MM.1S (cell line): ENCODE data around the gene CWF19L1.

Experiments
- EZH2 ChIP-seq: fragments of 300-600 bp; sonication (generic); optimal IDR thresholded peaks from 2 replicates; pipeline ENCODE3; 2017; ENCODE audit warnings: low read depth, mild to moderate bottlenecking, antibody characterized with exemption, low read length, mixed read lengths
- EZH2phosphoT487 ChIP-seq: fragments of 300-600 bp; sonication (generic); IDR thresholded peaks from 2 replicates; pipeline ENCODE4 v1.6.1; 2018; ENCODE audit warnings: antibody characterized with exemption, low read length
- TF ChIP-seq, protein P1 (sequence below): fragments of 300-600 bp; sonication (generic); IDR thresholded peaks from 2 replicates; pipeline ENCODE4 v1.5.1; 2016; ENCODE audit warnings: antibody characterized with exemption, low read length, mixed read lengths

DNA sequence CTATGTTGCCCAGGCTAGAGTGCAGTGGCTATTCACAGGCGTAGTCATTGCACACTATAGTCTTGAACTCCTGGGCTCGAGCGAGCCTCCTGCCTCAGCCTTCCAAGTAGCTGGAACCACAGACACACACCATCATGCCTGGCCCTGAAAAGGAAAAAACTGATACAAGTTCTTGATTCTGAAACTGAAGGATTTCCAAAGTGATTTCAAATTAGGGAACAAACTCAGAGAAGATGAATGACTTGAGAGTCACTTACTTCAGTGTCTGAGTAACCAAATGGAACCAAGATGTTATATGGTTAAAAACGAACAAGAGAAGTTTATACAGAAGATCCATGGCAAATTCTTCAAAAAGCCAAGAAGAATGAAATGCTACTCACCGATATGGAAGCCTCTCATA is 14.4 kb downstream of the CWF19L1 start:
- TF ChIP-seq, protein P1, sequence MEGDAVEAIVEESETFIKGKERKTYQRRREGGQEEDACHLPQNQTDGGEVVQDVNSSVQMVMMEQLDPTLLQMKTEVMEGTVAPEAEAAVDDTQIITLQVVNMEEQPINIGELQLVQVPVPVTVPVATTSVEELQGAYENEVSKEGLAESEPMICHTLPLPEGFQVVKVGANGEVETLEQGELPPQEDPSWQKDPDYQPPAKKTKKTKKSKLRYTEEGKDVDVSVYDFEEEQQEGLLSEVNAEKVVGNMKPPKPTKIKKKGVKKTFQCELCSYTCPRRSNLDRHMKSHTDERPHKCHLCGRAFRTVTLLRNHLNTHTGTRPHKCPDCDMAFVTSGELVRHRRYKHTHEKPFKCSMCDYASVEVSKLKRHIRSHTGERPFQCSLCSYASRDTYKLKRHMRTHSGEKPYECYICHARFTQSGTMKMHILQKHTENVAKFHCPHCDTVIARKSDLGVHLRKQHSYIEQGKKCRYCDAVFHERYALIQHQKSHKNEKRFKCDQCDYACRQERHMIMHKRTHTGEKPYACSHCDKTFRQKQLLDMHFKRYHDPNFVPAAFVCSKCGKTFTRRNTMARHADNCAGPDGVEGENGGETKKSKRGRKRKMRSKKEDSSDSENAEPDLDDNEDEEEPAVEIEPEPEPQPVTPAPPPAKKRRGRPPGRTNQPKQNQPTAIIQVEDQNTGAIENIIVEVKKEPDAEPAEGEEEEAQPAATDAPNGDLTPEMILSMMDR: no peak
- TF ChIP-seq EZH2: no peak
- no peak for TF ChIP-seq EZH2phosphoT487
